Rectal smooth muscle tissue (tissue), 1 donor: ENCODE measurements around the gene NLRC3.
"Not testable (repeated sequence)": the region's sequence is repeated elsewhere in the genome, so short reads cannot be mapped to it uniquely, and the experiment has no call there.

Experiments used
- H3K27ac ChIP-seq: one replicate; pipeline ENCODE4 v1.7.0; 2013; ENCODE audit warnings: low read depth, low read length, inconsistent platforms
- H3K27me3 ChIP-seq: one replicate; pipeline ENCODE4 v1.7.0; 2013; ENCODE audit warnings: low read length; ENCODE audit not compliant: control insufficient read depth, insufficient read depth
- H3K36me3 ChIP-seq: one replicate; pipeline ENCODE4 v1.7.0; 2013; ENCODE audit warnings: low read length; ENCODE audit not compliant: control insufficient read depth, insufficient read depth
- H3K4me1 ChIP-seq: one replicate; pipeline ENCODE4 v1.7.0; 2013; ENCODE audit warnings: low read length; ENCODE audit not compliant: control insufficient read depth, insufficient read depth
- H3K4me3 ChIP-seq: one replicate; pipeline ENCODE4 v1.7.0; 2013; ENCODE audit warnings: low read length
- H3K9ac ChIP-seq: one replicate; pipeline ENCODE4 v1.7.0; 2013; ENCODE audit warnings: low read length

The NLRC3 gene

GRCh38 chr16:3529175-3529574, 48.0 kb downstream of the NLRC3 start:
- no peaks in the 10 kb centered on the region for H3K4me1 ChIP-seq
- no peak overlapping the region for H3K4me3 ChIP-seq
- peaks cover 11% of the 10 kb centered on the region for H3K36me3 ChIP-seq
- no peaks in the 10 kb centered on the region for H3K27me3 ChIP-seq
- H3K9ac ChIP-seq: no peak overlapping the region
- H3K27ac ChIP-seq: no peak overlapping the region

DNA sequence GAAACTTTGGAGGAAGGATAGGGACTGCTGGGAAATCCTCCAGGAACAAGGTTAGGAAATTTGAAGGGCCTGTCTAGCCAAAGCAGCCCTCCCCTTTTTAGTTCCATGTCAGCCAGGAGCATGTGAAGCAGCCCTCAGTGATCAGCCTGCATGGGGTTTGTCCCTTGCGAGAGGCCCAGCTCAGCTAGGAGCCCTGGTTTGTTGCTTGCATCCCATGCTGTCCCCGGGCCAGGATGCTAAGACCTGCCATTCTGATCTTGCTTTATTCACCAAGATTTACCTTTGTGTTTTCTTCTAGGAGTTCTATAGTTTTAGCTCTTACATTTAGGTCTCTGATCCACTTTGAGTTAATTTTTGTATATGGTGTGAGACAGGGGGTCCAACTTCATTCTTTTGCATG, 48.8 kb downstream of the NLRC3 start:
- no peak overlapping the region for H3K9ac ChIP-seq
- no peak overlapping the region for H3K4me3 ChIP-seq
- no peak overlapping the region for H3K27ac ChIP-seq
- peaks cover 18% of the 10 kb centered on the region for H3K36me3 ChIP-seq
- no peaks in the 10 kb centered on the region for H3K4me1 ChIP-seq
- H3K27me3 ChIP-seq: no peaks in the 10 kb centered on the region

DNA sequence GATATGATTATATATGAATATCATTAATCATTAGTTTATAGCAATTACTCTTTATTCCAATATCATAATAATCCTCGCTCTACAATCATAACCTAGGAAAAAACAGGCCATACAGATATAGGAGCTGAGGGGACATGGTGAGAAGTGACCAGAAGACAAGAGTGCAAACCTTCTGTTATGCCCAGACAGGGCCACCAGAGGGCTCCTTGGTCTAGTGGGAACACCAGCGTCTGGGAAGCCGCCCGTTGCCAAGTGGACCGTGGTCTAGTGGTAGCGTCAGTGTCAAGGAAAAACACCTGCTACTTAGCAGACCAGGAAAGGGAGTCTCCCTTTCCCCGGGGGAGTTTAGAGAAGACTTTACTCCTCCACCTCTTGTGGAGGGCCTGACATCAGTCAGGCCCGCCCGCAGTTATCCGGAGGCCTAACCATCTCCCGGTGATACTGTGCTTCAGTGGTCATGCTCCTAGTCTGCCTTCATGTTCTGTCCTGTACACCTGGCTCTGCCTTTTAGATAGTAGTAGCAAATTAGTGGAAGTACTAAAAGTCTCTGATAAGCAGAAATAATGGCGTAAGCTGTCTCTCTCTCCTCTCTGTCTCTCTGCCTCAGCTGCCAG, 49.9 kb downstream of the NLRC3 start:
- not testable (repeated sequence) for H3K4me1 ChIP-seq, H3K9ac ChIP-seq, H3K27me3 ChIP-seq, H3K27ac ChIP-seq, H3K4me3 ChIP-seq
- peaks cover 13% of the 10 kb centered on the region for H3K36me3 ChIP-seq

GRCh38 chr16:3525951-3526350, 51.3 kb downstream of the NLRC3 start:
- H3K4me1 ChIP-seq: no peaks in the 10 kb centered on the region
- no peak overlapping the region for H3K9ac ChIP-seq
- H3K27ac ChIP-seq: no peak overlapping the region
- peaks cover 12% of the 10 kb centered on the region for H3K36me3 ChIP-seq
- no peak overlapping the region for H3K4me3 ChIP-seq
- no peaks in the 10 kb centered on the region for H3K27me3 ChIP-seq

- Histone ChIP-seq H3K27ac (no peak overlapping the region), H3K27me3 (no peaks in the 10 kb centered on the region), H3K36me3 (peaks cover 10% of the 10 kb centered on the region), H3K4me3 (no peak overlapping the region), H3K9ac (no peak overlapping the region), H3K4me1 (peaks cover 6% of the 10 kb centered on the region)
Observed at GRCh38 chr16:3523281-3523680, 53.9 kb downstream of the NLRC3 start.

GRCh38 chr16:3520841-3521240, 56.4 kb downstream of the NLRC3 start:
- H3K4me3 ChIP-seq: no peak overlapping the region
- peaks cover 6% of the 10 kb centered on the region for H3K4me1 ChIP-seq
- H3K27ac ChIP-seq: peak overlapping the region; percentile 86
- H3K27me3 ChIP-seq: no peaks in the 10 kb centered on the region
- H3K9ac ChIP-seq: no peak overlapping the region
- peaks cover 12% of the 10 kb centered on the region for H3K36me3 ChIP-seq

DNA sequence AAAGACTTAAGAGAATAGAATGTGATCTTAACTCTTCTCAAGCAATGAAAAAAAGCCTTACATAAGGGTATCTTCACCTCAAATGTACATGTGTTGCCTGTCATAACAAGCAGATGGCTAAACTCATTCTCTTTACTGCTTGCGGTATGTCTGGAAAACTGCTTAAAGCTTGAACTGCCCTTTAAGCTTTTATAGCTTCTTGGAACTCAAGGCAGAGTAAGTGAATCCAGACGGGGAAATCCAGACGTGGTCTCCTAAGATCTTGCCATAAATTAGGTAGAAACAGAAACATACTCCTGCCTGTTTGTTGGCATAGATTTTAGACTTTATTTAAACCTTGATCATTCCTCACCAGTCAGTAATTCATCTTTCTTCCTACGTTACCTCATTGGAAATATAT, 56.8 kb downstream of the NLRC3 start:
- H3K4me1 ChIP-seq: peaks cover 6% of the 10 kb centered on the region
- H3K27me3 ChIP-seq: no peaks in the 10 kb centered on the region
- H3K36me3 ChIP-seq: peaks cover 13% of the 10 kb centered on the region
- peak overlapping the region; percentile 86 for H3K27ac ChIP-seq
- H3K4me3 ChIP-seq: no peak overlapping the region
- no peak overlapping the region for H3K9ac ChIP-seq

DNA sequence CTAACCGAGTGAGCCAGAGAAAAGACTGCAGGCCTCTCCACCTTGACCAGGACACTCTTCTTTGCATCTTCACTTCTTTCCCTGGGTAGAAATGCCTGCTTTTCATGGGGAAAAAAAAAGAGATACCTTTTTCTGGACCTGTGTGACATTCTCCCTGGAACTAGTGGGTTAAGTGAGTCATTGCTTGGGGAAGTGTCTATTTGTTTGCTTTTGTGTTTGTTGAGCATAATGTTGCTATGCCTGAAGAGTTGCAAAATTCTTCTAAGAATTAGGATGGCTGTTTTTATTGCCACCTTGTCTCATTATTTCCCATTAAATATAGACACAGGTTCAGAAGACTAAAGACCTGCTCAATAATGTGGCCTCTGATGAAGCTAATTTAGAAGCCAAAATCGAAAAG, 57.6 kb downstream of the NLRC3 start:
- H3K27ac ChIP-seq: peak overlapping the region; percentile 86
- H3K36me3 ChIP-seq: peaks cover 13% of the 10 kb centered on the region
- H3K27me3 ChIP-seq: no peaks in the 10 kb centered on the region
- H3K9ac ChIP-seq: no peak overlapping the region
- peaks cover 6% of the 10 kb centered on the region for H3K4me1 ChIP-seq
- no peak overlapping the region for H3K4me3 ChIP-seq

GRCh38 chr16:3518986-3519348, 58.2 kb downstream of the NLRC3 start:
- peaks cover 11% of the 10 kb centered on the region for H3K36me3 ChIP-seq
- H3K4me3 ChIP-seq: no peak overlapping the region
- H3K4me1 ChIP-seq: peaks cover 6% of the 10 kb centered on the region
- H3K27ac ChIP-seq: peak overlapping the region; percentile 86
- no peak overlapping the region for H3K9ac ChIP-seq
- no peaks in the 10 kb centered on the region for H3K27me3 ChIP-seq

DNA sequence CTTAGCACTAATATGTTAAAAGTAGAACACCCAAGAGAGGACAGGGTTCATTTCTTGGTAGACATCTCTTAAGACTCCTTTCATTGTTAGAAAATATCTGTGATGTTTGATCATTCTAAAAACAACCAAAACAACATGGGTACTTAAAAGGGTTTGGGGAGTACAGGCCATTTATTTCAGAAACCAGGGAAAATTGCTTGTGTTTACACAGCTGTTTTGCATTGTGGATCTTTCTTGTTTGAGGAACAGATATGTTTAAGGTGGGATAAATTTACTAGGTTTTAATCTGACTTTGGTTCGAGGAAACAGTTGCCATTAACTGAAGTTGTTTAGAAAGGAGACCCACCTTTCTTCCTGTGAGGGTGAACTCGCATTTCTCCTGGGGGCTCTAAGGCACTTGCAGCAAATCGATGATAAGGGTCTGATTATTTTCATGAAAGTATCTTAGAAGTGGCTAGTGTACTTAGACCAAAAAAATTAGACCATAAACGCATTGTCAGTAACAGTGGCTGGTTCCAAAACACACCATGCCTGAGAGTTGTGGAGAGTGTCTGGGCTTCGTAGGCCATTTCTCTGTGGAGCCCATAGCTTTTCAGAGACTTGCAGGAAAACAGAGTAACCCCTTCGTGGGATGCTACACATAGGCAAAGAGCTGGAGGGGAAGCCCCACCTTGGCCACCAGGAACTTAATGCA, 58.8 kb downstream of the NLRC3 start:
- Histone ChIP-seq H3K4me1 (peaks cover 6% of the 10 kb centered on the region), H3K27me3 (no peaks in the 10 kb centered on the region), H3K27ac (no peak overlapping the region), H3K36me3 (peaks cover 6% of the 10 kb centered on the region), H3K9ac (no peak overlapping the region), H3K4me3 (no peak overlapping the region)

GRCh38 chr16:3515897-3516296, 61.3 kb downstream of the NLRC3 start:
- H3K9ac ChIP-seq: no peak overlapping the region
- H3K36me3 ChIP-seq: peaks cover 8% of the 10 kb centered on the region
- peaks cover 6% of the 10 kb centered on the region for H3K4me1 ChIP-seq
- H3K27ac ChIP-seq: no peak overlapping the region
- H3K27me3 ChIP-seq: no peaks in the 10 kb centered on the region
- no peak overlapping the region for H3K4me3 ChIP-seq

DNA sequence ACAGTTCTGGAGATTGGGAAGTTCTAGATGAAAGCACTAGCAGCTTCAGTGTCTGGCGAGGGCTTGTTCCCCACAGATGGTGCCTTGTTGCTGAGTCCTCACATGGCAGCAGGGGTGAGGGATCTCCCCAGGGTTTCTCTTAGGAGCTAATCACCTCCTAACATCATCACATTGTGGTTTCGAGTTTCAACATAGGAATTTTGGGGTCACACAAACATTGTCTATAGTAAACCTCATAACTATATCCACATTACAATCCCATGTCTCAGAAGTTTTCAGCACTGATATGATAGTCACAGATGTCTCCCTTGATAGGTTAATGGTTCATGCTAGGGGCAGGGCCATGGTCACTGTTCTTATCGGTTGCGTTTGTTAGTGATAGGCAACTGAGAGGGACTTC, 62.6 kb downstream of the NLRC3 start:
- H3K36me3 ChIP-seq: peaks cover 9% of the 10 kb centered on the region
- peaks cover 2% of the 10 kb centered on the region for H3K4me1 ChIP-seq
- H3K9ac ChIP-seq: no peak overlapping the region
- H3K27ac ChIP-seq: no peak overlapping the region
- H3K4me3 ChIP-seq: no peak overlapping the region
- no peaks in the 10 kb centered on the region for H3K27me3 ChIP-seq
